Measurements from ENCODE around the gene UNCX.

UNCX gene

GRCh38 chr7:1244700-1245523, 12.2 kb downstream of the UNCX start:
- no peak for DNase-seq

DNA sequence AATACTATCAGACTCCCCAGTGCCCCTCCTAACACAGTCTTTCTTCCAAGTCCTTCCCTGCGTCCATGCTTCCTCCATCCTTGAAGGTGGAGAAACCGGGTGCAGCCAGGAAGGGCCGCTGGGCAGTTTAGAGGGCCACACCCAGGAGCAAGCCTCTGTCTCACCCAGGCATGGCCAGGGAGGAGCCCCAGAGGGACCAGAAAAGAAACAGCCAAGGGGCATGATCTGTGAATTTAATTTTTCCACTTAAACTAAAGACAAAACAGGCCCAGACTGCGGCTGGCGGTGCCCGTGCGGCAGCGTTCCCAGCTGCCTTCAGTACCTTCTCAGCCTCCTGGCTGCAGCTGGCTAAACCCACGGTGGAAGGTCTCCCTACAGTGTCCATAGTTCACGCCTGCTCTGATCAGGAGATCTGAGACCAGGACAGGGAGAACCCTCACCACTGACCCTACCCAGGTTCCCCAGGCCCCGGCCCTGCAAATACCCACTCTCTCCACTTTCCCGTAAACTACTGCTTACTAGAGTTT, 12.9 kb downstream of the UNCX start:
- DNase-seq = no peak

DNA sequence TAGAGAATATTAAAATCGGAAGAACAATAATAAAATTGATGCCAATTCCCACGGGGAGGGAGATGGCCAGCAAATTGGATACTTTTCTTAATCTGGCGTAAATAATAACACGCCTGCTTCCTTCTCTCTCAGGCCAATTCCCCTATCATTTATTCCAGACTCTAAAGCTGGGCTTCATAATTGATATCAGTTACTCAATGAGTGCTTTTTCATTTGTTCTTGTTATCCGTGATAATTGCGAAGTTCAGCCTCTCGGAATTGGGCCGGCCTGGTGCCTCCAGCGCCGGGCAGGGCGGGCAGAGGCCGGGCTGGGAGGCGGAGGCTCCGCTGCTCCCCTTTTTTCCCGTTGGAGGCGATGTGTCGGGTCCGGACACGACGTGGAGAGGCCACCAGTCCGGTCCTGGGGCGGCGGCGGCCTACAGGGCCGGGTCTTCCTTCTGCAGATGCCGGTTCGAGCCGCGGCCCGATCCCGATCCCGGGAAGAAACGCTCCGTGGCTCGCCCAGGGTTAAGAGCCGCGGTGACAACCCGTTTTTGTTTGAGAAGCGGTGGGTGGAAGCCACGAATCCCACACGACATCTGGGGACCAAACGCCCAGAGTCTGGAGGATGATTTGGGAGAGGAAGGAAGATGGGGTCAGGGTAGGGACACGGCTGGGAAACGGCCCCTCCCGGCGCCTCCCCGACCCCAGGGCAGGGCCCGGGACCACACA, 13.6 kb downstream of the UNCX start:
- no peak for DNase-seq

DNA sequence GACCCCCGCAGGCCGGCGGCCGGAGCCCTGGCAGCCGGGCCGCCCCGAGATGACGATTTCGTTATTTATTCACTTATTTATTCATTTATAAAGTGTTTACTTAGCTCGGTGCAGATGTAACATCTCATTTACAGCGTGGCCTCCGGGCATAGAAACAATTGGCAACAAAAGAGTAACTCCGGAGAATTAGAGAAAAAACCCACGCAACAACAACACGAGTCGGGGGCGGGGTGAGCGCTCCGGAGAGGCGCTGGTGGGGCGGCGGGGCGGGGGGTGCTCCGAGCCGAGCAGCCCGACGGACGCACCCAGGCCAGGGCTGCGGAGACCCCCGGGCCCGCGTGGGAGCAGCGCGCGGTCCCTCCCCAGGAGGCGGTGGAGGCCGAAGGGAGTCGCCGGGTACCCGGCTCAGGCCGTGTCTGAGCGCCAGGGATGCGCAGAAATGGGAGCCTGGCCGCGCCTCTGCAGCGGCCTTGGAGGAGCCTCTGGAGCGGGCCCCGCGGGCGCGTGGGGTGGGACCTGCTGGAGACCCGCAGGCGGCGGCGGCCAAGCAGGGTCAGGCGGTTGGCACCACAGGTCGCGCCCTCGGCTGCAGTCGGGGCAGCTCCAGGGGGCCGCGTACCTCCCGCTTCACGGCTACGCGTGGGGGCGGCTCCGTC, 14.3 kb downstream of the UNCX start:
- DNase-seq = no peak

- DNase-seq = peak; percentile 47
Observed at GRCh38 chr7:1247527-1248041, 14.9 kb downstream of the UNCX start.

DNA sequence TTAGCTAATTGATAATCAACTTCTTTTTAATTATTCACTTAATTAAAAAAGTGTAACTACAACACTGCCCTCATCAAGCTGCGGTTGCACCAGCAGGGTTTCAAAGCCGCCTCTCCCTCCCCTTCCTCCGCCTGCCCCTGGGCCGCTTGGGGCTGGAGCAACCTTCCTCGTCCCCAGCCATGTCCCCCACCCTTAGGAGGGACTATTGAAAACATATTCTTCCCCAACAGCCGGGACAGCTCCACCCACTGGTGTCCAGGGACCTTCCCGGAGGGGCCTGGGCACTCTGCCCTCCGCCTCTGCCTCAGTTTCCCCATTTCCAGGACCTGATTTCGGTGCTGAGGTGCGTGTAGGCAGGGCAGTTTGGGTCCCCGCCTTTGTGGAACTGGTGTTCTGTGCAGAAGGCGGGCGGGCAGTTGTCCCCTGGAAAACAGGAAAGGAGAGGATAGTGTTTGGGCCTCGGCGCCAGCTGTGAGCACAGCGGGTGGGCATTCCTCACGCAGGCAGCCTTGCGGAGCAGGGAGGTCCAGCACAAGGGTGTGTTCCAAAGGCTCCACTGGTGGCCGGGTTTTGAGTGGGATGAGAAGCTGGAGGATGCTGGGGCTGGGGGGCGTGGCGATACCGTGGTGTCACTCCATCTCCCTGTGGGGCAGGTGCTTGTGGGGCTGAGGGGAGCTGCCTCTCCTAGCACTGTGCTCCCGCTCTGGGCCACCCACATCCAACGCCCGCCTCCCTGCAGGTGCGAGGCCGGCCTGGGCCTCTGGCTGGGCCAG, 15.7 kb downstream of the UNCX start:
- DNase-seq = no peak

- no peak for DNase-seq
Observed at GRCh38 chr7:1248916-1249581, 16.4 kb downstream of the UNCX start.

GRCh38 chr7:1249731-1250130, 17.1 kb downstream of the UNCX start:
- DNase-seq = no peak

GRCh38 chr7:1250901-1251300, 18.2 kb downstream of the UNCX start:
- no peak for DNase-seq

DNA sequence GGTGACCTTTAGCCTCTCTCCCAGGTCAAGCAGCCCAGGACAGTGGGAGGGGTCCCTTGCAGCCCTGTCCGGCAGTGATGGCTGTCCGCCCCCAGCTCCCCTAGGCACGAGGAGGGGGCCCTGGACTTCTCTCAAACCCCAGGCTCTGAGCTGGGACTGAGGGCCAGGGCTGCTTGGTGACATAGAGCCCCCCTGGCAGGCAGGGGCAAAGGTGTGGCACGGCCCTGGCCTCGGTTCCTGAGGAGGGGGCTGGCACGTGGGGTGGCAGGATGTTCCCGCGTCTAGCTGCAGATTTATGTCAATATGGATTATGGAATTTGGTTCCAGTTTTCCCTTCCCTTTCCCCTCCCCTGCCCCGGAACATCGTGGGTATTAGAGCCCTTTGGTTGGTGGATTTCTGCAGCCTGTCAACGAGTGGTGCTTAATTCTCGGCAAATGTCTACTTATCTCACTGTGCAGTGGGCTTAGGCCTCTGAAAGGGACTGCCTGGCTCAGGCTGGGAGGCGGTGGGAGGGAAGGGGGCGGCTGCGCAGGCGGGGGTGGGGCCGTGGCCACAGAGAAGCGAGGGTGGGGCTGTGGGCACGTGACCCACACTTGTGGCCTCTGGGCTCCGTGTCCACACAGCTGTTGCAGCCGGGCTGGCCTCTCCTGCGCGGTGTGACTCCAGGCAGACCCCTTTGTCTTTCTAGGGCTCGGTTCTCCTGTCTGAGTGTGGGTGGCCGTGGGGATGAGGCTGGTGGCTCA, 19.3 kb downstream of the UNCX start:
- DNase-seq = no peak

DNA sequence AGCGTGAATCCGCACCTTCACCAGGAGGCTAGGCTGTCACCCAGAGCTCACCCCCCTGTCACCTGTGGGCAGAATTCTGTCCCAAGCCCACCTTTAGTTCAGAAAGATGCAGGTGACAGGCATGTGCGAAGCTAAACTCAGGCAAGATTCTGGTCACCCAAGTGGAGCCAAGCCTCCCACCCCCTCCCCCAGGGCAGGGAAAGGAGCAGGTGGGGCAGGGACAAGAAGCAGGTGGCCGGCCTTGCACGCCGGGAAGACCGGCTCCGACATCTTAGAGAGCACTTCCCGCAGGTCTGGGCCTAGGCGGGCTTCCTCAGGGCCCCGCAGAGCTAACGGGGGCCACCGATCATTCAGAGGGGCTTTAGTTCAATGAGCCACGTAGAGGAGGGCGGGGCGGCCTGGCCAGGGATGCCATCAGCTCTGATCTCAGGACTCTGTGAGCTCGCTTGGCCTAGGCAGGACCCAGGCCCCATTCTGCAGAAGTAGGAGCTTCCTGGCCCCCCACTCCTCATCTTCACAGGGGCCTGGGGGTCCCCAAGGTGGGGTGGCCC, 19.9 kb downstream of the UNCX start:
- DNase-seq = no peak

- DNase-seq = no peak
Observed at GRCh38 chr7:1253681-1254181, 21.1 kb downstream of the UNCX start.

DNA sequence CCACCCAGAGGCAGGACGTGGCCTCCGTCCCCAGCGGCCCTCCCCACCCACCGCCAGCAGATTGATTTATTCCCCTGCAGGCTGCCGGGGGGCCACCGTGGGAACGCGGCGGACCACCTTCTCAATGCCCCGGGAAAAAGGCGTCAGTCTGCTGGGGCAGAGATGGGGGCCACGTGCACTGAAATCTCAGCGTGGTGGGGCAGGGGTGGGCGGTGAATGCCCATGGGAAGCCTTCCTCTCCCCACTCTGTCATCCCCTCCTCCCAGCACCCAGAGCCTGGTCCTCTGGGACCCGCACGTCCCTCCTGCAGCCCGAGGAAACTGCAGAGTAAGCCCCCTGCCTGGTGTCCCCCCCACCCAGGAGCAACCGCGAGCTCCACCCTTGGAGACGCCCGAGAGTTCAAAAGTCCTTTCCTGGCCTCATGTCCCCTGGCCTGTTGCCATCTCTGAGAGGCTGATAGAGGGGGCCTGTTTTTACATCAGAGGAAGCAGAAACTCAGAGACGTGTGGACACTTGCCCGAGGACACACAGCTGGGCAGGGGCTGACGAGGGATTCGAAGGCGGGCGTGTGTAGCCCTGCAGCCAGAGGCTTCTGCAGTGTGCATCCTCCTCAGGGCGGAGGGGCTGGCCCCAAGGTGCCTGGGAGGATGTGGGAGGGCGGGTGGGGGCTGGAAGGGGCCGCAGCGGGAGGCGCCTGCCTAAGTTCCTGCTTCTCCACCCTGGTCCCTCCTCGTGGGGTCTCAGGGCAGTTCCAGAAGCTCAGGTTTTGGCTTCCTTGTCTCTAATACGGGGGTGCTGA, 21.8 kb downstream of the UNCX start:
- DNase-seq = no peak

DNA sequence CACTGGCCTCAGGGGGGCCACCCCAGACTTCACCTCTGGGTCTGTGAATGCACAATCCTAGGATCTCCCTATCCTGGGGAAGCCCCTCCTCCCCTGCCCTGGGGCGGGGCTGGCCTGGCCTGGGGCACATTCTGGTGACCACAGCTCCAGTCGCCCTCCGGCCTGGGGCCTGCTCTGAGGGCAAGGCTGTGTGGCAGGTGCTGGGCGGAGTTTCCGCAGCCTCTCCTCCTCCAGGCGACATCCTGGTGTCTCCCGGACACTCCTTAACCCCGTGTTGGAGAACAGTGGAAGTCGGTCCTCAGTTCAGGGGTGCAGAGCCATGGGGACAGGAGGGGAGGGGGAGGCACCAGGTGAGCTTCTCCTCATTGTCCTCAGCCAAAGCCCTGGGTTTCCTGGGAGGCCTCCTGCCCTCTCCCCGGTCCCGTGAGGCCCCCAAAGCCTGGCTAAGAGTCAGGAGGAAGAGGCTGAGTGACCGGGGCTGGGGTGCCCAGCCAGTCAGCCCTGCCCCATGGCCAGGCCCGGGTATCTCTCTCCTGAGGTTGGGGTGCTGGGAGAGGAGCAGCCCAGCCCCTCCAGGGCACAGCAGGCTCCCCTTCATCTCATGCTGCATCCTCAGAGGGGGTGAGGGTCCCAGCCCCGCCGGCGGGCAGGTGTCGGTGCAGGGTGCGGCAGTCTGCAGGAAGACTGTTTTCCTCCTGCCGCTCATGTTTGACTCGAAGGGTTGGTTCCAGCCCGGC, 22.6 kb downstream of the UNCX start:
- DNase-seq = no peak

DNA sequence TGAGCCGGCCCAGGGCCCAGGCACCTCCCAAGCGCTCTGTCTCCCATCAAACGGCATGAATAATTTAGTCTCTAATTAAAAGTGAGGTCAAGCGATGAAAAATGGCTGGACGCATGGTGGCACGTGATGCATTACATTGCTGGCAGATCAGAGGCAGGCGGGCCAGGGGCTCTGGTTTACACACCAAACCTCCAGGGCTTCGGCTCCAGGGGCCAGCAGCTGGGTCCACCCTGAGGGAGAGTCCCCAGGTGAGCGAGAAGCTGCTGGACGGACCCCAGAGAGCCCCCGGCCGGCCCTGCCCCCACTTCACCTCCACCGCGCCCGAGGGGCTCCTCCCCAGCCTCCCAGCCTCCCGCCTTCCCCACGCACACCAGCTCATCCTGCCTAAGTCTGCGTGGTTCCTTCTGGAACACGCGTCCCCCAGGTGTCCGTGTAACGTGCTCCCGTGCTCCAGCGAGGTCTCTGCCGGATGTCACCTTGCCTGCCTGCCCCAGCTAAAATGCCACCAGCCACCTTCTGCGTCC, 23.2 kb downstream of the UNCX start:
- DNase-seq = no peak

GRCh38 chr7:1256621-1257020, 23.9 kb downstream of the UNCX start:
- no peak for DNase-seq

DNA sequence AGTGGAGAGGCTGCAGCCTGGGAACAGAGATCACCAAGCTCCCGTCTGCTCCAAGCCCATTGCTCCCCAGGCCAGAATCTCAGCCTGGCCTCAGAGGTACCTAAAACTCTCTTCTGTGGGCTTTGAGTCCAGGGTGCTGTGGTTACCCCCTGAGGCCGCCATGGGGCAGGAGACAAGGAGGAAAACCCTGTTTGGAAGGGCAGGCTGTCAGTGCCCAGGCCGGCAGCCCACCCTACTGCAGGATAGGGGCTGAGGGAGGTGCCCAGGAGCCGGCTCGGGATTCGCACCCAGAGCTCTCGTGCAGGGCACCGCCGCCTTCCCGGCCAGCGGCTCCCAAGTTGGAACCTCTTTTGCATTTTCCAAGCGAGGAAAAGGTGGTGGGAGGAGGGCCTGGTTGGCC, 24.5 kb downstream of the UNCX start:
- no peak for DNase-seq

- DNase-seq = no peak
Observed at GRCh38 chr7:1257863-1258262, 25.2 kb downstream of the UNCX start.
